Activated naive CD4-positive, alpha-beta T cell treated with anti-CD3 and anti-CD28 coated beads, Interleukin-2, amount 10 ng/mL, durations not matched to agents 7 days and 5 days (primary cell): ENCODE measurements around the gene BTBD16.

Experiments
- CTCF ChIA-PET: fragments of 350-600 bp; sonication (Branson Sonifier 250); formaldehyde crosslinking; loops from one replicate; lab custom pipeline; 2021; ENCODE audit warnings: antibody characterized with exemption; lab: Charles Lee
- DNase-seq: peaks from one replicate; pipeline ENCODE4 v3.0.0-alpha.2; 2020
- H3K27ac Mint-ChIP-seq: one replicate; pipeline ENCODE4 v1.8.0; 2021; ENCODE audit warnings: mild to moderate bottlenecking, moderate library complexity, mixed read lengths
- H3K27me3 Mint-ChIP-seq: one replicate; pipeline ENCODE4 v1.8.0; 2021; ENCODE audit warnings: mild to moderate bottlenecking, mixed read lengths
- H3K36me3 Mint-ChIP-seq: one replicate; pipeline ENCODE4 v1.8.0; 2021; ENCODE audit warnings: mixed read lengths
- H3K4me1 Mint-ChIP-seq: one replicate; pipeline ENCODE4 v1.8.0; 2021; ENCODE audit warnings: mixed read lengths
- H3K4me3 Mint-ChIP-seq: one replicate; pipeline ENCODE4 v1.8.0; 2021; ENCODE audit warnings: mild to moderate bottlenecking, moderate library complexity, mixed read lengths
- H3K9me3 Mint-ChIP-seq: one replicate; pipeline ENCODE4 v1.8.0; 2021; ENCODE audit warnings: mixed read lengths

Gene BTBD16

DNA sequence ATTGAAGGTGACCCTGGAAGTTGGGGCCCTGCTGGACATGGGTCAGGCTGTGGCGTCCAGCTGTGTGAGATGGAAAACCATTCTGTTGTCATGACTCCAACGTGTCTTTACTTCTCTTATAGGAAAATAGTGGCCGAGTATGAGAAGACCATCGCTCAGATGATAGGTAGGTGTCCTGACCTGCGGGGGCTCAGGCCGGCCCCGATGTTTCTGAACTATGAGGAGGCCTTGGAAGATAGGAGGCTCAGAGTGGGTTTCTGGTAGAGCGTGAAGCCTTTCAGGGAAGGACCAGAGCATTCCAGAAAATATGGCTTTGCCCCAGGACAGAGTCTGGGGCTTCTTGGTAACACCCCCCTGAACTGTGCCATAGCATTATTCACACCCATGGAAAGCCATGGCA is 29.3 kb upstream of the BTBD16 start:
- Mint-ChIP-seq H3K27me3 (no peaks in the 10 kb centered on the region), H3K4me3 (no peak overlapping the region), H3K36me3 (no peaks in the 10 kb centered on the region), H3K27ac (no peak overlapping the region), H3K4me1 (no peaks in the 10 kb centered on the region), H3K9me3 (no peaks in the 10 kb centered on the region)
- CTCF ChIA-PET: no interaction called here
- DNase-seq: no peak

GRCh38 chr10:122243550-122243949 is 27.5 kb upstream of the BTBD16 start:
- Mint-ChIP-seq H3K27me3 (no peaks in the 10 kb centered on the region), H3K4me1 (no peaks in the 10 kb centered on the region), H3K27ac (no peak overlapping the region), H3K4me3 (no peak overlapping the region), H3K36me3 (no peaks in the 10 kb centered on the region), H3K9me3 (no peaks in the 10 kb centered on the region)
- CTCF ChIA-PET: no interaction called here
- no peak for DNase-seq

- no peak overlapping the region for H3K4me3 Mint-ChIP-seq
- no peak for DNase-seq
- H3K9me3 Mint-ChIP-seq: no peaks in the 10 kb centered on the region
- H3K27ac Mint-ChIP-seq: no peak overlapping the region
- no peaks in the 10 kb centered on the region for H3K4me1 Mint-ChIP-seq
- H3K36me3 Mint-ChIP-seq: no peaks in the 10 kb centered on the region
- CTCF ChIA-PET: no interaction called here
- H3K27me3 Mint-ChIP-seq: no peaks in the 10 kb centered on the region
These were observed 26.8 kb upstream of the BTBD16 start for GRCh38 chr10:122244001-122244975.

DNA sequence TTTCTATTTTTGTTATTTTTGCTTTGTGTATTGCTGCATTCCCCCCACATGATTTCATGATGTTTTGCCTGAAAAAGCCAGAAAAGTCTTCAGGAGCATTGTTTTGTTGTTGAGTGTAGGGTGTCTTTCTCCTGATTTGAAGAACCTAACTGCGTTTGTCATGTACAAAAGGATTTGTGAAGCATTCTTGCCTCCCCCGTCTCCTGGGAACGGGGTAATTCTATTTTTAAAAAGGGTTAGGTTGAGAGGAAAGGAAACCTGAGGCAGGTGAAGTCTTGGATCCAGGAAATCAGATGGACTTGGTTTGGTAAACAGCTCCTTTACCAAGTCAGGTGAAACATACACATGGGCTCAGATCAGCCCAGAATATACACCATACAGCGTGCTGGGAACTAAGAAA is 26.0 kb upstream of the BTBD16 start:
- Mint-ChIP-seq H3K36me3 (no peaks in the 10 kb centered on the region), H3K9me3 (no peaks in the 10 kb centered on the region), H3K4me1 (no peaks in the 10 kb centered on the region), H3K27me3 (no peaks in the 10 kb centered on the region), H3K4me3 (no peak overlapping the region), H3K27ac (no peak overlapping the region)
- CTCF ChIA-PET: no interaction called here
- no peak for DNase-seq

- H3K27ac Mint-ChIP-seq: no peak overlapping the region
- CTCF ChIA-PET: no interaction called here
- H3K36me3 Mint-ChIP-seq: no peaks in the 10 kb centered on the region
- no peak overlapping the region for H3K4me3 Mint-ChIP-seq
- no peaks in the 10 kb centered on the region for H3K4me1 Mint-ChIP-seq
- DNase-seq: no peak
- no peaks in the 10 kb centered on the region for H3K9me3 Mint-ChIP-seq
- H3K27me3 Mint-ChIP-seq: no peaks in the 10 kb centered on the region
These were observed 25.2 kb upstream of the BTBD16 start for GRCh38 chr10:122245897-122246296.

- no peak overlapping the region for H3K27ac Mint-ChIP-seq
- no peaks in the 10 kb centered on the region for H3K4me1 Mint-ChIP-seq
- no peak overlapping the region for H3K4me3 Mint-ChIP-seq
- H3K9me3 Mint-ChIP-seq: no peaks in the 10 kb centered on the region
- H3K36me3 Mint-ChIP-seq: no peaks in the 10 kb centered on the region
- CTCF ChIA-PET: no interaction called here
- DNase-seq: no peak
- H3K27me3 Mint-ChIP-seq: no peaks in the 10 kb centered on the region
These were observed 24.1 kb upstream of the BTBD16 start for GRCh38 chr10:122246830-122247520.

DNA sequence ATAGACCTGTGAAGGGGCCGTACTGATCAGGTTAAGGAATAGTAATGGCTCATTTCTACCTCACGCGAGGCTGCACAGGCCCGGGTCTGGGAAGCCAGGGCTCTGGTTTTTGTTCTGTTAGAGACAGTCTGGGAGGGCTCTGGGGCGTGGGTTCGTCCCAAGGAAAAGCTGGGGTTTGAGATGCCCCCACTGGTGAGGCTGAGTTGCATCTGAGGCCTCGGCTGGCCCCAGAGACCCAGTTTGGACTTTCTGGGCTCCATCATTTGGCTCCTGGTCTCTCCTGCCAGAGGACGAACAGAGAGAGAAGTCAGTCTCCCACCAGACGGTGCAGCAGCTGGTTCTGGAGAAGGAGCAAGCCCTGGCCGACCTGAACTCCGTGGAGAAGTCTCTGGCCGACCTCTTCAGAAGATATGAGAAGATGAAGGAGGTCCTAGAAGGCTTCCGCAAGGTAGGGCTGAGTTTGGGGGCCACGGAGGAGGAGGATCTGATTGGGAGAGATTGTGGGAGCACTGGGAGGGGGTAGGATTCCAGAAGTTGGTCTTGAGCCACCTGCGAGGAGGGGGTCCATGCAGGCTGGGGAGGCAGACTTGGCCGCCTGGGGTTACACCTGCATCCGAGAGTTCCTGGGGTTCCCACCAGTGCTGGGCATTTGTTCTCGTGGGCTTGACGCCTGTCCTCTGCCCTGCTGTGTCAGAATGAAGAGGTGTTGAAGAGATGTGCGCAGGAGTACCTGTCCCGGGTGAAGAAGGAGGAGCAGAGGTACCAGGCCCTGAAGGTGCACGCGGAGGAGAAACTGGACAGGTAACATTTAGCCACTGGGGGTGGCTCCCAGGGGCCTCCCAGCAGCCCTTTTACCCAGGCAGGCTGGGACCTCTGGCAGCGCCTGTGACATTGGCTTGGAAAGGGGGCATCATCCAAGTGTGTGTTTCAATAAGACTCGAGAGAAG is 22.5 kb upstream of the BTBD16 start:
- Mint-ChIP-seq H3K4me1 (no peaks in the 10 kb centered on the region), H3K4me3 (no peak overlapping the region), H3K27me3 (peaks cover 8% of the 10 kb centered on the region), H3K36me3 (no peaks in the 10 kb centered on the region), H3K27ac (no peak overlapping the region), H3K9me3 (no peaks in the 10 kb centered on the region)
- DNase-seq: no peak
- CTCF ChIA-PET: no interaction called here

DNA sequence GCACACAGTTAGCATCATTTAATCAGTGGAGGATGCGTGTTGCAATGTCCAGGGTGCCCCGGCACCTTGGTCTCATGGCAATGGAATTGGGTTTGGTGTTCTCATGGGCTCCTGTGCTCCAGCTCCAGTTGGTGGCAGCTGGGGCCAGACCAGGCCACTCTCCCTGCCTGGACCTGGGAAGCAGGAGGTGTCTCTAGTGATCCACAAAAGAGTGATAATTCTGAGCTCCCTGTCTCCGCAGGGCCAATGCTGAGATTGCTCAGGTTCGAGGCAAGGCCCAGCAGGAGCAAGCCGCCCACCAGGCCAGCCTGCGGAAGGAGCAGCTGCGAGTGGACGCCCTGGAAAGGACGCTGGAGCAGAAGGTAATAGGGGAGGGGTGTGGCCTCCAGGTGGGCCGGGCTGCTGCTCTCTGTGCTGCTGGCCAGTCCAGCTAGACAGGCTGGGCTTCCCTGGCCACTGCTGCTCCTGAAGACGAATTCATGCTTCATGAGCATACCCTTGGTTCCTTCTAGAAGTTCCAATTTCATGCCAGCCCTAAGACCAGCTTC is 21.7 kb upstream of the BTBD16 start:
- peaks cover 11% of the 10 kb centered on the region for H3K27me3 Mint-ChIP-seq

DNA sequence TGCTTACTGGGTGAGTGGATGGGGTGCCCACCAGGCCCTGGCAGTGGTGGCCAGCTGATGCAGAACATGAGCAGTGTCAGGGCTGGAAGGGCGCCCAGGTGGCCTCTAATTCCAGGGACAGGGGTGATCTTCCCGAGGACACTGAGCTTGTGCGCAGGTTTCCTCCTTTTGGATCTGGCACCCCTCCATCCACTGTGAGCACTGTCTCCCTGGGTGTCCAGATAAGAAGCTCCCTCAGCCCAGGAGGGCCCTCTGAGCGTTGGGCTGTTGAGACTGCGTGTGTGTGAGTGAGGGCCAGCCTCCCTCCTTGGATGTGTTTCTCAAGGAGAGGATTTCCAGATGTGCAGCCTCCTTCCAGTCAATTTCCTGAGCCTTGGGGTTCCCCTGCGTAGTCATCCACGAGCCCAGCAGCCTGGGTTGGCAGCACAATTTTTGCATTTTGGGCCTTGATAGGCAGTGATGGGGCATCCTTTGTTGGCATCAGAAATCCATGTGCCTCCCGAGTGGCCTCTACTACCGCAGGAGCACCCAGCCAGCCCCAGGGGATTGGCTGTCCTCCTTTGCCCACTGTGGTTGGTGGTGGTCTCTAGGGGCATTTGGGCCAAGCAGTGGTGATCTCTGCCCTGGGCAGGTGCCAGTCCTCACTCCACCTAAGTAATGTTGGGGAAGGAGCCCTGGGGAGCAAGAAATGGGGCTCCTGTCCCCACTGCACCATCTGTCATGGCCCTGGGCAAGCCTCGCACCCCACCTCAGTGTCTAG is 20.9 kb upstream of the BTBD16 start:
- Mint-ChIP-seq H3K27me3 (peaks cover 11% of the 10 kb centered on the region), H3K36me3 (no peaks in the 10 kb centered on the region)

More for the DNA sequence above, 21.7 kb upstream of the BTBD16 start:
- Mint-ChIP-seq H3K9me3 (no peaks in the 10 kb centered on the region), H3K36me3 (no peaks in the 10 kb centered on the region), H3K4me3 (no peak overlapping the region), H3K4me1 (no peaks in the 10 kb centered on the region), H3K27ac (no peak overlapping the region)
- DNase-seq: no peak
- CTCF ChIA-PET: no interaction called here

DNA sequence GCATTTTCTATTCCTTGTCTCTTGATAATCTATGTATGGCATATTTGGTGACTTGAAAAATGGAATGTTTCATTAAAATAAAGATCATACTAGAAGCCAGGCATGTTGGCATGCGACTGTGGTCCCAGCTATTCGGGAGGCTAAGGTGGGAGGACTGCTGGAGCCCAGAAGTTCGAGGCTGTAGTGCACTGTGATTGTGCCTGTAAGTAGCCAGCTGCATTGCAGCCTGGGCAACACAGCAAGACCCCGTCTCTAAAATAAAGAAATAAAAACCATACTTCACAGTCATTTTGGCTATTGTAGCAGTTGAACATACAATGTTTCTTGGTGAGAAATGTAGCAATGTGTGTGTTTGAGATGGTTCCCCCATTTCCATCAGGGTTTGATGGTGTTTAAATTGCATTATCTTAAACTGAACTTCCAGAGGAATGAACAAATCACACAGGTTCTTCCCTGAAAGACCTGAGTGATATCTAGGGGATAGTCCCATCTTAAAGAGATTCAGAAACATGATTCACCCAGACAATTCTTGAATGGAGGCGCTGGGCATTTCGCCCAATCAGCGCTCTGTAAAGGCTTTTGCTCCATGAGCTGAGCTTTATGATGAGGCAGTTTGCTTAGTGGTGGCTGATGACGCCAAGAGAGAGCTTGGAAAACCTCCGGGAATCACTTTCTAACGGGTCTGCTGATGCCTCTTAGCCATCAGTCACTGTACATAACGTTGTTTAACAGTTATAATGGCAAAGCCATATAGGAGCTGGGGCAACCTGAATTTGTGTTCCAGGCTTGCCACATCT is 19.4 kb upstream of the BTBD16 start:
- Mint-ChIP-seq H3K27me3 (peaks cover 11% of the 10 kb centered on the region), H3K4me1 (no peaks in the 10 kb centered on the region), H3K36me3 (no peaks in the 10 kb centered on the region), H3K4me3 (no peak overlapping the region), H3K27ac (no peak overlapping the region), H3K9me3 (no peaks in the 10 kb centered on the region)
- CTCF ChIA-PET: no interaction called here
- no peak for DNase-seq

More for the DNA sequence above, 20.9 kb upstream of the BTBD16 start:
- no peak overlapping the region for H3K27ac Mint-ChIP-seq
- no peaks in the 10 kb centered on the region for H3K4me1 Mint-ChIP-seq
- no peak for DNase-seq
- CTCF ChIA-PET: no interaction called here
- no peaks in the 10 kb centered on the region for H3K9me3 Mint-ChIP-seq
- H3K4me3 Mint-ChIP-seq: no peak overlapping the region

DNA sequence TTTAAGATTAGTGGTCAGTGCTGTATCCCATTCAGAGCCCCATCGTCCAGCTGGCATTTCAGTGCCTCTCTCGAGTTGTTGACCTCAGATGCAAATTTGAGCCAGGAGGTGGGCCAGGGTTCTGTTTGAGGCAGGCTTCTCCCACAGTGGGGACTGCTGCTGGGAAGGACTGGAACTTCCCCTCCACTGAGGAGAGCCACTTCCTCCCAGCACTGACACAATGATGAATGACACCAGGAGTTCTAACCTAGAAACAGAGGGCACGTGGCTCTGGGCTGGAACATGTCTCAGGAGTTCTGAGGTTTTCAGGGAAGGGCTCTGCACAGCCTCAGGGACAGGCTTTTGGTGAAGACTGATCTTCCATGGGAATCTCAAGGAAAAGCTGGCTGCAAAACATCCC is 18.3 kb upstream of the BTBD16 start:
- Mint-ChIP-seq H3K9me3 (no peaks in the 10 kb centered on the region), H3K4me3 (no peak overlapping the region), H3K4me1 (no peaks in the 10 kb centered on the region), H3K36me3 (no peaks in the 10 kb centered on the region), H3K27ac (no peak overlapping the region), H3K27me3 (peaks cover 11% of the 10 kb centered on the region)
- DNase-seq: no peak
- CTCF ChIA-PET: no interaction called here

DNA sequence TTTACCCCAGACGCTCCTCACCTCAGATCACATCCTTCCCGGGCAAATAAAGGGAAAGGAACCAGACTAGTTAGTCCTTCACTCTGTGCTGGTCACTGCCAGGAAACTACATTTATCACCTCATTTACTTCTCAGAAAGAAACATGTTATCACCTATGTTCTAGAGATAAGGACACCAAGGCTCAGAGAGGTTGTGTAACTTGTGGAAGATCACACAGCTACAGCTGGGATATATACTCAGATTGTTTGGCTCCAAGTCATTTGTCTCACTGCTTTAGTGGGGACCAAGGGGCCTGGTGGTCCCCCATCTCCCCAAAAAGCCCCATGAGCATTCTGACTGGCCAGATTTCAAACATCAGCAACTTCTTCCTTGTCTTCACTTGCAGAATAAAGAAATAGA is 17.5 kb upstream of the BTBD16 start:
- Mint-ChIP-seq H3K27ac (no peak overlapping the region), H3K9me3 (no peaks in the 10 kb centered on the region), H3K4me1 (no peaks in the 10 kb centered on the region), H3K27me3 (peaks cover 14% of the 10 kb centered on the region), H3K36me3 (no peaks in the 10 kb centered on the region), H3K4me3 (no peak overlapping the region)
- CTCF ChIA-PET: no interaction called here
- DNase-seq: no peak

DNA sequence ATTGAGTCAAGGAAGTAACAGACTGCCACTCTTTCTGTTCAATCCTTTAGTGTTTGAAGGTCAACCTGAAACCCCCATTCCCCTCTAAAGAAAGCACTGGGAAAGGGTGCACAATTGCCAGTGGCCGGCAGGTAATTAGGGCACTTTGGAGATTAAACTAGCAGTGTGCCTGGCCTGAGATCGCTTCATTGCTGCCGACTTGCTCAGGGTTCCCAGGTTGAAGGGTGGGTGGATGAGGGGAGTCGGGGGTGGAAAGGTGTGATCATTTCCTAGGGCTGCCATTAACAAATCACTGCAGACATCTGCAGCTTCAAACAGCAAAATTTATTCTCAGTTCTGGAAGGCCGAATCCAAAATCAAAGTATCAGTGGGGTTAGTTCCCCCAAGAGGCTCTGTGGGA is 16.3 kb upstream of the BTBD16 start:
- H3K4me1 Mint-ChIP-seq: no peaks in the 10 kb centered on the region
- H3K36me3 Mint-ChIP-seq: no peaks in the 10 kb centered on the region
- H3K27me3 Mint-ChIP-seq: peaks cover 20% of the 10 kb centered on the region
- CTCF ChIA-PET: interaction anchor here (3.0 kb wide), 1 partner anchor 13 kb away, joined by 8 read pairs; no protein-coding TSS in a partner anchor
- no peaks in the 10 kb centered on the region for H3K9me3 Mint-ChIP-seq
- no peak for DNase-seq
- H3K4me3 Mint-ChIP-seq: no peak overlapping the region
- no peak overlapping the region for H3K27ac Mint-ChIP-seq
